Measurements from ENCODE around the gene KIF26B. TPM values are rescaled to one million over a fixed set of nuclear protein-coding genes. Genes with fewer than 3 reads are reported as not detected.

Gene KIF26B
- total and polyA plus RNA-seq, 2 of the 4 experiments (the other 2 are of a cell fraction), result 0.53 to 0.54 TPM

DNA sequence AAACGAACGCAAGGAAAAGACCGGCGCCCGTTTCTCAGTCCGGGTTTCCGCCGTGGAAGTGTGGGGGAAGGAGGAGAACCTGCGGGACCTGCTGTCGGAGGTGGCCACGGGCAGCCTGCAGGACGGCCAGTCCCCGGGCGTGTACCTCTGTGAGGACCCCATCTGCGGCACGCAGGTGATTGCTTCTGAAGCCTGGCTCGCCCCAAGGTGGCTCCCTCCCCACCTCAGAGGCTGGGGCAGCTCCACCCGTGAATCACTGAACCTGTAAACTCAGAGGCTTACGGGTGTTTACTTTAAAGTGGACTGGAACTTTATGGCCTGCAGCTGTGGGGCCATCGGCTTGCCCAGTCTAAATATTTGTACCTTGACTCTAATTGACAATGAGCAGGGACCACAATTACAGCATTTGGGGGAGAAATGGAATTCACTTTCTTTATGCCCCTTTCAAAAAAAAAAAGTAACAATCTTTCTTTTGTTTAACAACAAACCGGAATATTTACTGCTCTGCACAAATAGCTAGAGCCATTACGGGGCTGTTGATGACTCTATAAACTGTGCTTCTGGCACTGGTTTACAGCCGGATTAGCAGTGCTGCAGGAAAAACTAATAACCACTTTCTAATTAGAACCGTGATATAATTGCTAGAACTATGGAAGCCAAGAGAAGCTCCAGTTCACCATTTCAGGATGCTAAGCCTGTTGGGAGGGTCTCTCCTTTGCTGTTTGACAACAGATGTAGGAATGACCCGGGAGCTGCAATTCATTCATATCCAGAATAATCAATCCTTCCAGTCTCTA lies 454.8 kb downstream of the KIF26B start (continued):
- TF ChIP-seq NFE2L2 (IDR thresholded peaks at IDR 0.05; ENCODE audit: low read depth, low read length), result no peak

DNA sequence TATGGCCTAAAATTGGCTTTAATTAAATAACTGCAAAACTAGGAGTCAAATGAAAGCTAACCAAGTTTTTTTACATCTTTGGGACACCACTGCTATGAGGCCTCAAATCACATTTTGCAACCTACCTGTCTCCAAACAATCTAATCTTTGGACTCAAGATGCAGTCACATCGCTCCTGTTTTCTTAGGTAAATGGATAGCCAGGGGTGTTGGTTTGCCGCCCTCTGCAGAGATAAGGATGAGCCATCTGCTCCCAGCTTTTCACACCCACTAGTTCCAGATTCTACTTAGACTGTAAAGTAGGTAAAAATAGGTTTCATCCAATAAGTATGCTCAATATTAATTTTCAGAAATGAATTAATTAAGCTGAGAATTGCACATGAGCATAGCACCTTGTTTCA lies 456.5 kb downstream of the KIF26B start:
- H3K14ac ChIP-seq (replicated peaks; ENCODE audit: low read depth, low read length), result no peak overlapping the region
- no peak overlapping the region for H3K9ac ChIP-seq (ENCODE audit: low read depth, low read length)
- no peak overlapping the region for H3K4me2 ChIP-seq (ENCODE audit: low read depth, low read length)
- H3K4me1 ChIP-seq (ENCODE audit: control insufficient read depth, insufficient read depth, low read length), result peaks cover 11% of the 10 kb centered on the region
- H2AFZ ChIP-seq (replicated peaks; ENCODE audit: low read length, poor library complexity), result no peak overlapping the region
- intact Hi-C loops (cut with micrococcal nuclease), result no loop called here
- no peak overlapping the region for H3K27ac ChIP-seq (ENCODE audit: insufficient read depth, low read length)
- no TSS peak for BruUV-seq (replicated peaks)
- H3K18ac ChIP-seq (ENCODE audit: low read depth, low read length), result no peak overlapping the region
- no peak overlapping the region for H2BK20ac ChIP-seq (ENCODE audit: low read depth, low read length)
- H3K9me3 ChIP-seq (ENCODE audit: control insufficient read depth, insufficient read depth, low read length), result no peaks in the 10 kb centered on the region
- no peaks in the 10 kb centered on the region for H3K9me1 ChIP-seq (ENCODE audit: insufficient read depth, low read length)
- H2AK5ac ChIP-seq (ENCODE audit: low read depth, low read length), result no peak overlapping the region
- no peak overlapping the region for H4K8ac ChIP-seq (ENCODE audit: low read depth in 2 of 2, low read length in 2 of 2)
- no peak overlapping the region for H3K4me3 ChIP-seq (ENCODE audit: insufficient read depth, low read depth, low read length)
- in situ Hi-C loops (cut with MboI; ENCODE audit: low sequenced_read_pairs), result no loop called here
- no peak overlapping the region for H4K5ac ChIP-seq (ENCODE audit: low read depth, low read length)
- no peak overlapping the region for H2AK9ac ChIP-seq (replicated peaks; ENCODE audit: low read depth, low read length, poor library complexity)
- H3K79me1 ChIP-seq (ENCODE audit: low read depth in 1 of 2, low read length in 2 of 2), result no peaks in the 10 kb centered on the region
- no peak overlapping the region for H2BK5ac ChIP-seq (ENCODE audit: low read depth, low read length, poor library complexity, severe bottlenecking)
- no peaks in the 10 kb centered on the region for H3K27me3 ChIP-seq (ENCODE audit: control insufficient read depth, insufficient read depth, low read length)
- ATAC-seq (ENCODE audit: low read depth), result no peak
- H2BK15ac ChIP-seq (ENCODE audit: low read depth, low read length), result no peak overlapping the region
- no peak for DNase-seq
- no peaks in the 10 kb centered on the region for H4K20me1 ChIP-seq (ENCODE audit: insufficient read depth, low read length)
- H3K23ac ChIP-seq (ENCODE audit: low read depth, low read length), result no peak overlapping the region
- no CpG with 5 or more reads among the region's 2 CpGs for WGBS, 2 experiments (ENCODE audit: extremely low coverage in 2 of 2, insufficient read length in 1 of 2)
- TF ChIP-seq RCOR1 (IDR thresholded peaks at IDR 0.05; ENCODE audit: insufficient replicate concordance, low read length) (no peak), POLR2A (IDR thresholded peaks at IDR 0.05; ENCODE audit: low read depth, low read length) (no peak), NFE2L2 (IDR thresholded peaks at IDR 0.05; ENCODE audit: low read depth, low read length) (no peak), CEBPB (IDR thresholded peaks at IDR 0.05; ENCODE audit: low read depth, low read length) (no peak), MAZ (IDR thresholded peaks at IDR 0.05; ENCODE audit: borderline replicate concordance, low read depth, low read length) (no peak), CTCF (conservative IDR thresholded peaks at IDR 0.05; ENCODE audit: low read depth, low read length) (no peak), SMC3 (IDR thresholded peaks at IDR 0.05; ENCODE audit: low read depth, low read length) (no peak), MXI1 (IDR thresholded peaks at IDR 0.05; ENCODE audit: borderline replicate concordance, low read depth, low read length) (no peak), FOS (IDR thresholded peaks at IDR 0.05; ENCODE audit: low read depth, low read length) (no peak), MAFK (IDR thresholded peaks at IDR 0.05; ENCODE audit: low read depth, low read length) (no peak), USF2 (IDR thresholded peaks at IDR 0.05; ENCODE audit: low read depth, low read length) (no peak)
- TF ChIP-seq, protein P1, sequence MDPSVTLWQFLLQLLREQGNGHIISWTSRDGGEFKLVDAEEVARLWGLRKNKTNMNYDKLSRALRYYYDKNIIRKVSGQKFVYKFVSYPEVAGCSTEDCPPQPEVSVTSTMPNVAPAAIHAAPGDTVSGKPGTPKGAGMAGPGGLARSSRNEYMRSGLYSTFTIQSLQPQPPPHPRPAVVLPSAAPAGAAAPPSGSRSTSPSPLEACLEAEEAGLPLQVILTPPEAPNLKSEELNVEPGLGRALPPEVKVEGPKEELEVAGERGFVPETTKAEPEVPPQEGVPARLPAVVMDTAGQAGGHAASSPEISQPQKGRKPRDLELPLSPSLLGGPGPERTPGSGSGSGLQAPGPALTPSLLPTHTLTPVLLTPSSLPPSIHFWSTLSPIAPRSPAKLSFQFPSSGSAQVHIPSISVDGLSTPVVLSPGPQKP (IDR thresholded peaks at IDR 0.05; ENCODE audit: borderline replicate concordance, low read depth, low read length), result no peak
- dilution Hi-C loops (cut with HindIII; ENCODE audit: low sequenced_read_pairs, unreplicated experiment), result no loop called here
- H3K36me3 ChIP-seq (ENCODE audit: control insufficient read depth, insufficient read depth, low read length), result peaks cover 12% of the 10 kb centered on the region; the same call in 1 of the 2 replicates
- POLR2A ChIA-PET (ENCODE audit: unreplicated experiment), result no interaction called here
- no peak overlapping the region for H4K91ac ChIP-seq (ENCODE audit: insufficient read depth, low read depth, low read length)
- CTCF ChIA-PET, result no interaction called here
- H3K56ac ChIP-seq (ENCODE audit: extremely low read depth, insufficient read depth, low read length), result no peak overlapping the region
- no peak overlapping the region for H3K4ac ChIP-seq (ENCODE audit: low read depth, low read length)
- no peak overlapping the region for H2BK120ac ChIP-seq (ENCODE audit: low read depth, low read length)

Data from IMR-90 (cell line).